ENCODE measurements around the gene IL18.

- TF ChIP-seq CTCF (IDR thresholded peaks at IDR 0.05; ENCODE audit: low read length) (no peak), EZH2 (optimal IDR thresholded peaks at IDR 0.05; ENCODE audit: low read depth, low read length) (no peak), EZH2phosphoT487 (IDR thresholded peaks at IDR 0.05; ENCODE audit: low read length) (no peak)
Measured at GRCh38 chr11:112143597-112143996, 20.3 kb downstream of the IL18 start.

Data from MM.1S (cell line).